Muscle of leg (tissue), 11 donors: ENCODE results near the gene PFDN4. TPM values are rescaled to one million over a fixed set of nuclear protein-coding genes. Genes with fewer than 3 reads are reported as not detected.

Source experiments
- DNase-seq: peaks from one replicate; pipeline ENCODE4 v3.0.0; 2013
- H3K27ac ChIP-seq: one replicate; pipeline ENCODE4 v1.5.1; 2013; ENCODE audit warnings: mild to moderate bottlenecking, low read length, control low read depth
- H3K27me3 ChIP-seq: one replicate; pipeline ENCODE4 v1.6.1; 2013; ENCODE audit warnings: low read length; ENCODE audit not compliant: control insufficient read depth, insufficient read depth
- H3K36me3 ChIP-seq: one replicate; pipeline ENCODE4 v1.6.1; 2013; ENCODE audit warnings: low read length; ENCODE audit not compliant: control insufficient read depth, insufficient read depth
- H3K4me1 ChIP-seq: one replicate; pipeline ENCODE4 v1.6.1; 2013; ENCODE audit warnings: low read length; ENCODE audit not compliant: control insufficient read depth, insufficient read depth
- H3K4me3 ChIP-seq: one replicate; pipeline ENCODE4 v1.5.1; 2013; ENCODE audit warnings: low read length, control low read depth
- H3K9me3 ChIP-seq: replicated peaks from 2 replicates; pipeline ENCODE4 v1.6.1; 2013; ENCODE audit warnings: low read depth, low read length; ENCODE audit not compliant: control insufficient read depth
- WGBS: methylation state at CpG from one replicate; pipeline ENCODE4 v1.1.5; 2013; ENCODE audit warnings: missing lambda C conversion rate; ENCODE audit not compliant: insufficient coverage; 5-methylcytosine and 5-hydroxymethylcytosine counted together
- polyA plus RNA-seq, 8 donors: library from polyadenylated mRNA; unstranded; fragments of 120-200 nt; gene quantifications; one replicate each; pipeline versions ENCODE4 v1.2.1 to v1.2.3, GENCODE V29; 2013; ENCODE audit warnings: inconsistent platforms in 1 of 8, low replicate concordance in 1 of 8; ENCODE audit not compliant: insufficient read length in 8 of 8, insufficient read depth in 1 of 8
- total RNA-seq: library from RNA; stranded (reverse); fragments of 120-200 nt; gene quantifications from one replicate; pipeline ENCODE4 v1.2.4, GENCODE V29; 2013

Gene PFDN4
- total and polyA plus RNA-seq, 9 donors, result 56.0 to 95.5 (median 60.7) TPM

GRCh38 chr20:54163402-54163801 lies 44.5 kb upstream of the PFDN4 start:
- Histone ChIP-seq H3K27ac (no peak overlapping the region), H3K4me1 (no peaks in the 10 kb centered on the region), H3K9me3 (no peaks in the 10 kb centered on the region), H3K27me3 (peaks cover 11% of the 10 kb centered on the region), H3K36me3 (no peaks in the 10 kb centered on the region), H3K4me3 (no peak overlapping the region)
- DNase-seq, result no peak
- WGBS, result 57% methylated on average over 1 of the region's 5 CpGs

- Histone ChIP-seq H3K4me3 (no peak overlapping the region), H3K27me3 (peaks cover 17% of the 10 kb centered on the region), H3K9me3 (no peaks in the 10 kb centered on the region), H3K4me1 (no peaks in the 10 kb centered on the region), H3K27ac (no peak overlapping the region), H3K36me3 (no peaks in the 10 kb centered on the region)
- 98% methylated on average over 6 of the region's 9 CpGs for WGBS
- no peak for DNase-seq
Measured at GRCh38 chr20:54165014-54165413, 42.9 kb upstream of the PFDN4 start.

GRCh38 chr20:54165803-54166202 lies 42.1 kb upstream of the PFDN4 start:
- H3K9me3 ChIP-seq, result no peaks in the 10 kb centered on the region
- no peaks in the 10 kb centered on the region for H3K36me3 ChIP-seq
- WGBS, result no CpG with 5 or more reads among the region's 2 CpGs
- DNase-seq, result no peak
- H3K27ac ChIP-seq, result no peak overlapping the region
- H3K27me3 ChIP-seq, result peaks cover 21% of the 10 kb centered on the region
- H3K4me3 ChIP-seq, result no peak overlapping the region
- H3K4me1 ChIP-seq, result no peaks in the 10 kb centered on the region

- H3K27me3 ChIP-seq, result peaks cover 28% of the 10 kb centered on the region
- H3K27ac ChIP-seq, result no peak overlapping the region
- no peaks in the 10 kb centered on the region for H3K9me3 ChIP-seq
- no peaks in the 10 kb centered on the region for H3K36me3 ChIP-seq
- no peak for DNase-seq
- H3K4me3 ChIP-seq, result no peak overlapping the region
- H3K4me1 ChIP-seq, result no peaks in the 10 kb centered on the region
- 82% methylated on average over 2 of the region's 7 CpGs for WGBS
Measured at GRCh38 chr20:54166987-54167662, 40.8 kb upstream of the PFDN4 start.

- no peak overlapping the region for H3K27ac ChIP-seq
- peaks cover 7% of the 10 kb centered on the region for H3K4me1 ChIP-seq
- 62% methylated on average over 11 of the region's 11 CpGs for WGBS
- DNase-seq, result no peak
- H3K4me3 ChIP-seq, result no peak overlapping the region
- no peaks in the 10 kb centered on the region for H3K9me3 ChIP-seq
- H3K36me3 ChIP-seq, result no peaks in the 10 kb centered on the region
- peaks cover 34% of the 10 kb centered on the region for H3K27me3 ChIP-seq
Measured at GRCh38 chr20:54167909-54168872, 39.7 kb upstream of the PFDN4 start.

- no peaks in the 10 kb centered on the region for H3K36me3 ChIP-seq
- 49% methylated on average over 10 of the region's 14 CpGs for WGBS
- DNase-seq, result no peak
- H3K4me3 ChIP-seq, result no peak overlapping the region
- no peaks in the 10 kb centered on the region for H3K9me3 ChIP-seq
- H3K27ac ChIP-seq, result no peak overlapping the region
- peaks cover 16% of the 10 kb centered on the region for H3K4me1 ChIP-seq
- peaks cover 44% of the 10 kb centered on the region for H3K27me3 ChIP-seq
Measured at GRCh38 chr20:54168961-54169862, 38.7 kb upstream of the PFDN4 start.

GRCh38 chr20:54170026-54170471 lies 37.8 kb upstream of the PFDN4 start:
- no peaks in the 10 kb centered on the region for H3K36me3 ChIP-seq
- DNase-seq, result no peak
- H3K27ac ChIP-seq, result no peak overlapping the region
- no CpG with 5 or more reads among the region's 4 CpGs for WGBS
- H3K27me3 ChIP-seq, result peaks cover 51% of the 10 kb centered on the region
- no peak overlapping the region for H3K4me3 ChIP-seq
- no peaks in the 10 kb centered on the region for H3K9me3 ChIP-seq
- peaks cover 19% of the 10 kb centered on the region for H3K4me1 ChIP-seq

- H3K27me3 ChIP-seq, result peaks cover 53% of the 10 kb centered on the region
- 44% methylated on average over 2 of the region's 3 CpGs for WGBS
- no peak for DNase-seq
- H3K4me3 ChIP-seq, result no peak overlapping the region
- H3K27ac ChIP-seq, result no peak overlapping the region
- H3K4me1 ChIP-seq, result peaks cover 19% of the 10 kb centered on the region
- no peaks in the 10 kb centered on the region for H3K36me3 ChIP-seq
- no peaks in the 10 kb centered on the region for H3K9me3 ChIP-seq
Measured at GRCh38 chr20:54170963-54171362, 36.9 kb upstream of the PFDN4 start.

- H3K27me3 ChIP-seq, result peaks cover 53% of the 10 kb centered on the region
Measured at GRCh38 chr20:54172532-54172855, 35.4 kb upstream of the PFDN4 start.

More at GRCh38 chr20:54172532-54172855, 35.4 kb upstream of the PFDN4 start:
- WGBS, result 5% methylated on average over 12 of the region's 12 CpGs
- no peak for DNase-seq
- Histone ChIP-seq H3K9me3 (no peaks in the 10 kb centered on the region), H3K36me3 (no peaks in the 10 kb centered on the region), H3K4me3 (peak overlapping the region; percentile 33), H3K4me1 (peaks cover 19% of the 10 kb centered on the region), H3K27ac (no peak overlapping the region)
